HG02588 (cell line): Measurements from ENCODE around the gene CNKSR2.

ENCODE experiments used
- ATAC-seq: cut with Tn5 transposase; IDR thresholded peaks from one replicate; pipeline ENCODE4 v1.9.1; 2021; ENCODE audit warnings: mild to moderate bottlenecking, moderate library complexity; ENCODE audit not compliant: unreplicated experiment

Gene CNKSR2

GRCh38 chrX:21374163-21374993 is at the start of gene CNKSR2:
CNKSR2 (plus strand) TSS chrX:21374418; CDS start chrX:21374898, 480 bp downstream.
- peak; percentile 78 for ATAC-seq

- ATAC-seq = no peak
Measured at GRCh38 chrX:21354725-21355124, 19.5 kb upstream of the CNKSR2 start.

GRCh38 chrX:21355831-21356230 is 18.4 kb upstream of the CNKSR2 start:
- no peak for ATAC-seq

GRCh38 chrX:21369613-21370012 is 4.6 kb upstream of the CNKSR2 start:
- ATAC-seq = no peak

- ATAC-seq = no peak
Measured at GRCh38 chrX:21373001-21373400, 1.2 kb upstream of the CNKSR2 start.

- peak; percentile 28 for ATAC-seq
Measured at GRCh38 chrX:21373637-21374162, 518 bp upstream of the CNKSR2 start.

GRCh38 chrX:21374994-21375707 is 933 bp downstream of the CNKSR2 start:
- no peak for ATAC-seq

- no peak for ATAC-seq
Measured at GRCh38 chrX:21375708-21376009, 1.4 kb downstream of the CNKSR2 start.

GRCh38 chrX:21376636-21377035 is 2.4 kb downstream of the CNKSR2 start:
- ATAC-seq = no peak

GRCh38 chrX:21379991-21380390 is 5.8 kb downstream of the CNKSR2 start:
- ATAC-seq = no peak

GRCh38 chrX:21382715-21383114 is 8.5 kb downstream of the CNKSR2 start:
- ATAC-seq = no peak

GRCh38 chrX:21383546-21383945 is 9.3 kb downstream of the CNKSR2 start:
- ATAC-seq = no peak

- no peak for ATAC-seq
Measured at GRCh38 chrX:21384178-21384577, 10.0 kb downstream of the CNKSR2 start.

- no peak for ATAC-seq
Measured at GRCh38 chrX:21394792-21395191, 20.6 kb downstream of the CNKSR2 start.

GRCh38 chrX:21398426-21398825 is 24.2 kb downstream of the CNKSR2 start:
- ATAC-seq = no peak

GRCh38 chrX:21400408-21401121 is 26.3 kb downstream of the CNKSR2 start:
- ATAC-seq = no peak

- no peak for ATAC-seq
Measured at GRCh38 chrX:21408307-21408706, 34.1 kb downstream of the CNKSR2 start.

- ATAC-seq = no peak
Measured at GRCh38 chrX:21408788-21409187, 34.6 kb downstream of the CNKSR2 start.

- ATAC-seq = no peak
Measured at GRCh38 chrX:21412029-21412428, 37.8 kb downstream of the CNKSR2 start.

GRCh38 chrX:21412883-21413282 is 38.7 kb downstream of the CNKSR2 start:
- ATAC-seq = no peak

- ATAC-seq = no peak
Measured at GRCh38 chrX:21427086-21427485, 52.9 kb downstream of the CNKSR2 start.
